Measurements from ENCODE around the gene PAPPA.

The PAPPA gene

DNA sequence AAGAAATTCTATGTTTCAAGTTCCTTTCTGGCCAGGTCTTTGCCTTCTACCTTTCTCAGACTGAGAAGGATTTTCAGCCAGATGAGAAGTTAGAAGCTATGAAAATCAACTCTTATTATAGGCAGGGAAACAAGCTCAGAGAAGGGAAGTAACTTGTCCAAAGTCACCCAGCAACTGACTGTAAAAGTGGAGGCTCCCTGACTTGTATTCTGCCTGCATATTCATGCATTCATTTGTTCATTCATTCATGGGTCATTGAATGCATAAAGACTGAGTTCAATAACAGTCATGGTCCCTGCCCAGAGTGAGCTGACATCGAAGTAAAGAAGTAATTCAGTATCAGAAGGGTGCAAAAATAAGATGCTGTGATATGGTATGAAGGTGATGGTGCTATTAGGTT, 239.6 kb downstream of the PAPPA start:
- DNase-seq: no peak

DNA sequence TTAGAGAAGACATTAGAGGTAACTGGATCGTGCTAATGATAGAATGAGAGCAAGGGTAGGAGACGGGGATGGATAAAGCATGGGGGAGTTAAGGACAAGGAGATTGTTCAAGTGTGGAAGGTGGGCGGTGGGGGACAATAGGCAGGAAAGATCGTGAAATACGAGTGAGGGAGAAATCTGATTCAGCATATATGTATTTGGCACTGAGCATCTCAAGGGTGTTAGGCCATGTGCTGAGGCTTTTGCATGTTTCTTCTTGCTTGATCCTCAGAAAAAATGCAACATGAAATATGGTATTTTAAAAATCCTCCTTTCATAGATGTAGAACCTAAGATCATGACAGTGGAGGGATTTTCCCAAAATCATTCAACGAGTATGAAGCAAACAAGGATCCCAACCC, 240.5 kb downstream of the PAPPA start:
- DNase-seq: no peak

DNA sequence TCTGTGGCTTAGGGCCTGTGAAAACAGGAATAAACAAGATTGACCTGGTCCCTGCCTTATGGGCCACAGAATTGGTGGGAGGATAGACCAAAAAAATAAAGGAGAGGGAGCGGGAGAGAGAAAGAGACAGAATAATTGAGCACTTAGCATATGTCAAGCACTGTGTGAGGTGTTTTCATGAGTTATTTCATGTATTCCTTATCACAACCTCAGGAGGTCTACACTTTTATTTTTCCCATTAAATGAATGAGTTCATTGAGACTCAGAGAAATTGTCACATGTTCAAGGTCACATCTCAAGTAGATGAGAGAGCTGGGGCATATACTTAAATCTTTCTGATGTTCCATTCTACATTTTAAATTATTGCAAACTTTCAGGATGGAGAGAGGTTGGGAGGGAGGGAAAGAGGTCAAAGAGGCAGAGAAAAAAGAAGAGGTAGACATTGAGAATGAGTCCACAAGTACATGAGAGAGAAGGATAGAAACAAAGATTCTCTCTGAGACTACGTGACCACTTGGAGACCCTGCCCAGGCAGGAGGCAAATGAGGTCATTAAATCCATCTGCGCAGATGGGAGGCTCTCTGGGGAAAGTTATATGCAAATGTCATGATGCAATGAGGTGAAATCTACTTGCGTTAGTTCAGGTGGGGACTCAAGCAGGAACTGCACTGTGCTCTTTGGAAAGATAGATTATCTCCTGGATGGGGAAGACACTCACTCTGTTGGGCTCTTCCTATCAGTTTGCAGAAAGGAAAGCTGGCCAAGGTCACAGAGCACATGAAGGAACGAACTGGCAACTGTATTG, 241.5 kb downstream of the PAPPA start:
- no peak for DNase-seq

DNA sequence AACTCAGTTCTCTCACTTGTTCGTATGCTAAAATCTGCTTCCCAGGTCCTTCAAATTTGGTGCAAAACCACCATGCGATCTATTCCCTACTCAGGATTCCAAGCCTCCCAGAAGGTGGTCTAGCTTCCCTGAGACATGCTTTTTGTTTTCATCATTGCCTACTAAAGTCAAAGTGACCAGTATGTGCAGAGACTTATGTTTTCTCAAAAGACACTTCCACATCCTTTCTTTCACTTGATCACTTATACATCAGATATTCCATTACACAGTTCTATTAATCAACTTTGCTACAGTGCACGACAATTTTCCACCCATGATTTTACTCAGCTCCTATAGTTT, 242.1 kb downstream of the PAPPA start:
- no peak for DNase-seq

DNA sequence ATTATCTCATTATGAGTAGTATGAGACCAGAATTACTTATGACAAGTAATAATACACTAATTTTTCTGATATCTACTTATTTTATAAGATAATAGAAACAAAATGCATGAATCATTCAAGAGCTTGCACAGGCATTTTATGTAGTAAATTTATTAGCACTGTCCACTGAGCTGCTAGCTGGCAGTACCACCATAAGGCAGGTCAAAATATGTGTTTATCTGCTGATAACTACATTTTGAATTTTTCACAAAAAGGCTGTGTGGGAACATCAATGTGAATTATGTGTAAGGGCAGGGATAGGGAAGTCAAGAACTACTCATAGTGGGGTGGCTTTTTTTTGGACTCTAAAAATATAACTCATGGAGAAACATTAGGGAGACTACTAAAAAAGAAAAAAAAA, 249.6 kb downstream of the PAPPA start:
- no peak for DNase-seq

DNA sequence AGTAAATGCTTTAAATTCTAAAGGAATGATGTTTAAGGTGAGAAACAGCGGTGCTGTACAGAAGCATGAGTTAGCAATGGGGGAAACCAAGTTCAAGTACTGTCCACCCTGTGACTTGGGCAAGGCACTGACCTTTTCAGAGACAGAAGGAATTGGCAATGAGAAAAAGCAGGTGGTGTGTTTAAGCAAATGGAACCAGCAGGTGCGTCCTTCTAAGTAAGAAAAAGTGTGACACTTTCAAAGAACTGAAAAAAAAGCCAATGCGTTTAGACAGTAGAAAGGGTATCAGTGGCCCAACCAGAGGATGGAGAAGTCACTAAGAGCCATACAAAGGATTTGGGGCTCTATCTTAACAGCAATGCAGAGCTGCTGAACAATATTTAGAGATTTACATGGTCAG, 250.6 kb downstream of the PAPPA start:
- DNase-seq: no peak

DNA sequence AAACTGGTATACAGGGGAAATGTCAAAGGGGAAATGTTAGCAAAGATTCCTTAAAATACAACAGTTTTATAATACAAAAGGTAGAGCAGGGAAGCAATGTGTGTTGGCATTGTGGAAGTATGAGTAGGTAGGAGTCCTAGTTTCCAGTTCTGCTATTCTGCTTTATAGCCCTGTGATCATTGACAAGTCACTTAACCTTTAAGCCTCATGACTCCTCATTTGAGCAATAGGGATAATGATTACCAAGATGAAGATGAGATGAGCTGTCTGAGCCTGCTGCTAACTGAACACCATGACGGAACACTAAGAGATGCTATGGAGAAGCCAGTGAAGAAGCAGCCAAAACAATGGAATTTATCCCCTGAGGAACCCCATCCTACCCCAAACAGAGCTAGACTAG, 251.7 kb downstream of the PAPPA start:
- no peak for DNase-seq

DNA sequence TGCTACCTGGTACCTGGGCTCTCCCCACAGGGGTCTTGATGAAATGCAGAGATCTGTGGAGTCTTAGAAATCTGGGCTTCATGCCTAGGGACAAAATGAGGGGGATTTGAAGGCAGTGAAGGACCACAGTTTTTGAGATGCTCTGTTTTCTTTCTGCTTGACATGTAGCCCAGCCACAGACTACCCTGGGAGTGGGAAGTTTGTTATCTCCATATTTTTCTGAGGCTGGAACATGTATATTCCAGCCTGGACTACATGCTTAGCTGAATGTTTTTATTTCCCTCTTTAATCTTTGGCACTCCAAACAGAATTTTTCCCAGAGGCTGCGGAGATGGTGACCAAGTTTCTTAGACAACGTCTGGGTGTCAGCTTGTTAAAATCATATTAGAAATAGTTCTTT, 252.9 kb downstream of the PAPPA start:
- DNase-seq: no peak

DNA sequence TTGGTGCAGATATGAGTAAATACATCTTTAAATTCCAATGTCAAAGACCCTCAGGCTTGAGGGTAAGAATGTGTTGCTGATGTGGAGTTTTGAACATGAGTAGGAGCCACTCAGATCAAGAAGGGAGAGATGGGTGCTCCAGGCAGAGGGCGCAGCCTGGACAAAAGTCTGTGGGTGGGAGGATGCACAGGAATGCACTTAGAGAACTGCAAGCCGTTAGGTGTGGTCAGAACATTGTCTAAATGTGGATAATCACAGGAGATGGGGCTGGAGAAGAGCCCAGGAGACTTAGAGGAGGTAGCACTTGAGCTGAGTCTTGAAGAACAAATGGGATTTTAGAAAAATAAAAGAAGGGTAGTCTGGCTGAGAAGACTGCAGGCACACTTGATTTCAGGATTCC, 255.5 kb downstream of the PAPPA start:
- DNase-seq: no peak

DNA sequence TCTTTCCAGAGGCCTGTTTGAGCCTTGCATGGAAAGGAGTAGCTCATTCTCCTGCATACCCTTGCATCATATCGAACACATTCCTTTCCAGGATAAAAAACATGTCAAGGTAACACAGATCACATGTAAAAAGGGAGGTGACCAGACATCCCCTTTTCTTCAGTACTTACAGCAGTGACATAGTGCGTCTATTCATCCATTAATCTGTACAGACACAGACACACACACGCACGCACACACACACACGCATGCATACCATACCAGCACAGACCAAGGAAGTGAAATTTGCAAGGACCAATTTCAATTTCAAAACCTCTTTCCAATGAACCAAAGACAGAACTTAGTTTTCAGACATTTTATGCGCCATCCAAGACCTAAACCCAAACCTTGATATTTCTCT, 256.0 kb downstream of the PAPPA start:
- DNase-seq: no peak

DNA sequence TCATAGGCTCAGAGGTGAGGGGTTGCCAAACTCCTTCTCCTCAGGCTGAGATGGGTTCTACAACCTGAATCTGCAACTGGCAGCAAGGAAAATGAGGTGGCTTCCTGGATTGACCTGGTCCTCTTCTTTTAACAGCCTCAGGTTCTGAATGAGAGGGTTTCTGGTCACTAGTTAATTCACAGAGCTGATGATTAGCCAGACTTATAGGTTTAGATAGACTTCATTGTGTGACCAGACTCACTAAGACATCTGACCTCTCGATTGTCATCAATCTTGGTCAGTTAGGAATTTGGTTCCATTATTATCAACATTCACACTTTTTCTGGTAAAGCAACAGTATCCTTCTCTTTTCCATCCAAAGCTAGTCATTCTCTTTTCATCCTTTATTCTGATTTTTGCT, 257.9 kb downstream of the PAPPA start:
- DNase-seq: no peak

DNA sequence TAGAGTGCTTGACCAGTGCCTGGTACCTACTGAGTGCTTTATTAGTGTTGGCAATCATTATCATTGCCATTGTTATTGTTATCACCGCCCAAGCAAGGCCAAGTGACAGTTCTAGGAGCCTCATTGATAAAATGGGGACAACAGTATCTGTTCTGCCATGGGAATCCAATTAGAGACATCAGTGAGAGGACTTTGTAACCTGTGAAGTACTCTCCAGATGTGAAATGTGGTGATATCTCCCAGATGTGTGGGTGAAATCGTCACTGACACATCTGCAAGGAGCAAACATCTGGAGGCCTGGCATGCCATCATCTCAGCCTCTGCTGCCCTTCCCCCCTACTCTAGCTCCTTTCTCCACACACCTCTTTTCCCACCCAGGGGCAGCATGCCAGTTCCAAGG, 260.8 kb downstream of the PAPPA start:
- DNase-seq: no peak

DNA sequence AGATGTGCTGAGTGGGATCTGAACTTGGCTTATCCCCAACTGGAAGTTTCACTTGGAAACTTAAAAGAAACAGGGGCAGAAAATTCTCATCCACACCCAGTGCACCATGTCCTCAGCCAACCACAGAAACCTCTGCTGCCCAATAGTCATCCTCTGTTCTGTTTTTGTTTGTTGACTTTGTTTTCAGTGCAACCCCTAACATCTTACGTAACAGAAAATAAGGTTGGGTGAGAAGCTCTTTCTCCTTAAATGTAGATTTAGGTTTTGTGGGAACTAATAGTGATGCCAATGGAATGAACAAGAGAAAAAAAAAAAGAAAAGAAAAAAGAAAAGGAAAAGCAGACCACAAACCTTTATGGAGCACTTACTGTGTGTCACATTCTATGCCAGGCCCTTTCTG, 262.8 kb downstream of the PAPPA start:
- DNase-seq: no peak

DNA sequence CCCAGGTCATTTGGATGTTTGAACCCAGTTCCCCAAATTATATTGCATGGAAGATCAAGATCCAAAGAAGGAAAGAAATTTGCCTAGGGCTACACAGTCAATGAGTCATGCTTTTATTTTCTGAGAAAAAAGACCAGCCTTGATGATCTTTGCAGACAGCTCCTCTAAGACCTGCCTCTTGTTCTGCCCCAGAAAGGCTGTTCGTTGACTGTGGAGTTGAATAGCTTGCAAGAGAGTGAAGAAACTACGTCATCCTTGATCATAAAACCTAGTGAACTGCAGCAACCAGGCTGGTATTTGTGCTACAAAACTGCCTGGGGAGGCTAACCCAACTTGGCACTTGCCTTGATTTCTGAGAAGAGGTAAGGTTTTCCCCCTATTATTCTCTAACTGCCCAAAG, 263.9 kb downstream of the PAPPA start:
- no peak for DNase-seq

DNA sequence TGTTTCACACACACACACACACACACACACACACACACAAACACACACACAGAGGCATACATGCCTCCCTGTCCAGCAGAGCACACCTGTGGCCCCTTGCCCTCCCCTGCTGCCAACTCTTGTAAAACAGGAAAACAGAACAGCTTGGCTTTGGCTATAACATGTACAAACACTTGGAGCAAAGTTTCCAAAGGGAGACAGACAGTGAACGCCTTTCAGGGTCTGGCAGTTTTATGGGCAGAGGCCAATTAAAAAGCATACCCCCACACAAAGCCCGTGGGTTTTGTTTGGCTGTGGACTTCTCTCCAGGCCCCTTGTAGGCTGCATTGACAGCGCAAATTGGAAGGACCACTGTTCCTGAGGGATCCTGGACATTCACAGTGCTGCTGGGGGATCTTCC, 265.6 kb downstream of the PAPPA start:
- no peak for DNase-seq

DNA sequence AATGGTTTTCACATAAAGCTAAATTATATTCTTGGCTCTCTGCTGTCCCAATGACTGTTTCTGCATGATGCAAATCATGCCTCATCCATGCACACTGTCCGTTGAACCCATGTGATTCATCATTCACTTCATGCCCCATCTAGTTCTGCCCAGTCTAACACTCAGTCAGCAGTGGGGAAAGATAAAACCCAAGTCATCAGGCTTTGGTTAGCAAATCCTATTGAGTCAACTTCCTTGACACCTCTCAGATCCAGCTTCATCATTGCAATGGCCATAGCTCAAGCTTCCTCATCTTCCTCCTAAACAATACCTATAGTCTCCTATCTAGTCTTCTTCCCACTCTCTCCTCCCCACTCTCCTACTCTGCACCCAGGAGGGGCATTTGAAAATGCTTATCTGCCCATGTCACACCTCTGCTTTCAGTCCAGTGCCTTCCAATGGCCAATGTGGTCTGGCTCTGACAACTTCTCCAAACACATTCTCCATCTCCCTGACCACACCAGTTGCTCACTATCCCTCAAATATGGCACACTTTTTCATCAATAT, 267.5 kb downstream of the PAPPA start:
- no peak for DNase-seq

DNA sequence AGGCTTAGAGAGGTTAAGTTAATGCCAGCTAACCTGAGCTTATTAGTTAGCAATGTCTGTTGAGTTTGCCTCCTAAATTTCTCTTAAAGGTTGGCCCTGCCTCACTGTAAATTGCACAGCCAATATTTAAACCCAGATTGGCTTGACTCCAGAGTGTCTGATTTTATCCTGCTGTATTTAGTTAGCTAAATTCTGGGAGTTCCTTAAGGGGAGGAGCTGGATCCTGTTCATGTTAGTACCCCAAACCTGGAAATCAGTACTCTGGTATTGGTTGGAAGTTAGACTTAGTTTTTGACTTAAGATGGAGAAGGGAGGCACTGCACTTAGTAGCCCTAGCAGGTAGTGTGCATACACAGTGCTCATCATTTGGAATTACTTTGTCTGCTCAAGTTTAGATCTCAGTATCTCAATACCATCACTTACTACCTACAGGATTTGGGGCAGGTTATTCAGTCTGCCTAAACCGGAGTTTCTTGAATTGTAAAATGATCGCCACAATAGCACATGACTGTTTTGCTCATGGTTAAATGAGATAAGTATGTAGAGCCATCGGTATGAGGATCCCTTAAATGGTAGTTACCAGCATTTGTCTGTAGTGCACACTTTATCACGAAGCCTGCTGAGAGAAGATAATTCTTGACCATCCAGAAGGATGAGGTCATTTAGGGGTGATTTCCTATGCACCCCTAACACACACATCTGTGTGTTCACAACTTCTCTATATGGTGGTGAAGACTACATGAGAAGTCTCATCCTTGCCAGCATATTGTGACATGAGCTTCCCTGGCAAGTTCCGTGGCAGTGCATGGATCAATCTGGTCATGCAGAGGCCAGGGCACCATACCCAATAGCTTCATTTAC, 268.8 kb downstream of the PAPPA start:
- no peak for DNase-seq

DNA sequence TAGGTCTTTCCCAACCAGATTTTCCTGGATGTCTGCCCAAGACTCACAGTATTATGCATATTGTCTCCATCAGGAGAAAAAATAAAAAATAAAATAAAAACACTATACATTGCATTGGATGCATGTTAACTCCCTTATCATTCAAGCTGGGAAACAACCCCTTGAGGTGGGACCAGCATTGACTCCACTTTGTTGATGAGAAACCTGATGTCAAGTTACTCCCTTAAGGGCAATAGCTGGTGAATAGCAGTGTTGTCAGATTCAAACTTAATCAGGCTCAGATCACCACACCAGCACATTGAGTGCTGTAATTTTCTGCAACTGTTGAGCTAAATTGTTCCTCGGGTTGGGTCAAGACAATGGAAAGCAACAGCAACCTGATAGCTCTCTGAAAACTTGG, 269.6 kb downstream of the PAPPA start:
- no peak for DNase-seq

DNA sequence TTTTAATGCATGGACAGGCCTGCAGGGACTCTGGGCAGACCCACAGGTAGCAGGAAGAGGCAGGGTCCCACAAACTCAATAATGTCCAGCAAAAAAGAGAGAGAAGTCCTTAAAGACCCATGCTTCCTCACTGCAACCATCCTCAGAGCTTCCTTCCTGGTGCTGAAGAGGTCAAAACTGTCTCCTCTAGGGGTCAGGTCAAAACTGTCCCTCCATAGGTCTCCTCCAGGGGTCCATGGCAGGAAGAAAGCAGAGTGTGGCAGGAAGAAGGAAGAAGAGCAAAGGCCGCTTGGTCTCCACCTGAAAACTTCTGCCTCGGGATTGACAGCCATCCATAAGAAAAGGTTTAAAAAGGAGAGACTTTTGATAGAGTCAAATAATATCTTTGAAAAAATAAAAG, 271.7 kb downstream of the PAPPA start:
- no peak for DNase-seq

DNA sequence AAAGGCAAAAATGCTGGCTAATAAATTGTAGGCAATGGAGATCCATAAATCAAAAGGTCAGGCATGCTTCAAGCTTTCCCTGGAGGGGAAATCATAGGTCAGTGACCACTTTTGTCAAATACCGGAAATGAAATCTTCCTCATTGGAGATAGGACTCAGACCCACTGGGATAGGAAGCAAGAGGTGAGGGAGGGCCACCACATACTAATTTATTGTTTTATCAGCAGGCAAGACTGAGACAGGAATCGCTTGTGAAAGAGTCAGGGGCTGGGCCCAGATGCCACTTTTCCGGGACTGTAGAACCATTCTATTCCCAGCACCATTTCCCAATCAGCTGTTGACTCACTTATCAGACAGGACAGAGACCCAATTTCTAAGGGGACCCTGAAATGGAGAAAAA, 277.3 kb downstream of the PAPPA start:
- no peak for DNase-seq

DNA sequence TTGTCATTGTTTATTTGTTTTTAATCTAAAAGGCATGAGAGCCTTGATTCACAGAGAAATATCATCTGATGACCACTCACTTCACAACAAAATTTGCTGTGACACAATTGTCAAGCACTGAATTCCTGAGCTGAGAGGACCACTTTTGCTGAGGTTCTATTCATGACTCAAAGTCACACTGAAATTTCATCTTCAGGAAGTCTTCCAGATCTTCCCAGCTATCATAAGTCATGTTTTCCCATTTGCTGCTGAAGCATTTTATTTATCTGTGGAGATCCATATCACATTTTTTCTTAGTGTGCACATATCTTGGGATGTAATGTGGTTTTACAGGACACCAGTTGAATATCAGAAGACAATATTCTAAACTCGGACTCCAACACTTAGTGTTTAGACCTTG, 278.5 kb downstream of the PAPPA start:
- no peak for DNase-seq

DNA sequence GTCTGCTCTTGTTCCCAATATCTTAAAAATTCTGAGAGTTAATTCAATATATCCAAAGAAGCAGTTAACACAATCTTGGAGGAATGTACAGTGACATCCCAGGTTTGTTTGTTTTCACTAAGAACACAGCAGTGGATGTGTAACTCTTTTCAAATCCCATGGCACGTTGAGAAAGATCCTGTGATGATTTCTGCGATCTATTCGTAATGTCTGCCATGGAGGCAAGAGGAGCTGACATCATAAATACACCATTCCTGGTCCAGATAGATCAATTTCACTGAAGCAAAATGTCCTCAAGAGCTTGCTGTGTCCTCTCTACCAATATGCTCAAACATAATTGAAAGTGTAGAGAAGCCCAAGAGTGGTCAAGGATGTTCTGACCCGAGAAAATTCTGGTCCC, 280.7 kb downstream of the PAPPA start:
- no peak for DNase-seq

DNA sequence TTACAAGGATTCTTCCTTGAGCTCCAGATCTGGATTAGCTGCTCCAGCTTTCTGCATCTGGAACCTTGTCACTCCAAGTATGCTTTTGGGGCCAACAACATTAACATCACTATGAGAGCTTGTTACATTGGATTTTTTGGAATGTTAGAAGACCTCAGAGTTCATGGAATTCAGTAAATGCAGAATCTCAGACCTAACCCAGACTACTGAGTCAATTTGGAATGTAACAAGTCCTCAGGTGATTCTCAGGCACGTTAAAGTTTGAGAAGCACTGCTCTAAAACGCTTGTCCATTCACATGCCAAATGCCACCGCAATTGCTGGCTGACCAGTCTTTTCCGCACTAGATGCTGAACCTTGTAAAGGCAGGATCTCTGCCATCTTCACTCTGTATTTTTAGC, 282.1 kb downstream of the PAPPA start:
- no peak for DNase-seq

DNA sequence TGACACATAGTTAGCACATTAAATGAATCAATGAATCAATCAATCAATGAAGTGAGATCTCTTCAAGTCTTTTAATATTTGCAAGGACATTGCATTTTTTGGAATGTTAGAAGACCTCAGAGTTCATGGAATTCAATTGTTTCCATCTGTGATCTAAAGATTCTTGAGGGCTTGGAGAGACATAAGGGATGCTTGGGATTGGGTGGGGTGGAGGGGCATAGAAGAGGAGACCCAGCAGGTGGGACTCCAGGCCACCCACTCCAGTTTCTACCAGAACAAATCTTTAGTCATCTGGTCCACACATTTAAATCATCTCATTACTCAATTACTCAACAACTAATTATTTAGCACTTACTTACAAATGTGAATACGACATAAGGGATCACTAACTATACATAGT, 282.5 kb downstream of the PAPPA start:
- no peak for DNase-seq

Data from RPMI8226 (cell line).